ENCODE data around the gene KLRB1. TPM values are rescaled to one million over a fixed set of nuclear protein-coding genes. Genes with fewer than 3 reads are reported as not detected.

Gene KLRB1
- total RNA-seq, 1 donor from 2014 or later: 0.41 TPM

Small RNA genes within 50 kb of the gene (small RNA-seq; reads per million reads assigned to genes)
- gene AC010186.4 (ENCODE audit: low replicate concordance) (not detected), gene RNU6-700P (ENCODE audit: low replicate concordance) (not detected)

Other genes with a start within 250 kb of the KLRB1 start
- 12.4 TPM for gene CLEC2D, start 61.8 kb upstream of the KLRB1 start, total RNA-seq
- gene CLECL1, start 125.2 kb upstream of the KLRB1 start, total RNA-seq: 0.41 TPM
- 4.6 TPM for gene CD69, start 153.0 kb upstream of the KLRB1 start, total RNA-seq
- gene KLRF1, start 219.6 kb upstream of the KLRB1 start, total RNA-seq: 0.51 TPM